HepG2 (cell line): ENCODE results near the gene OSTF1. TPM values are rescaled to one million over a fixed set of nuclear protein-coding genes. Genes with fewer than 3 reads are reported as not detected.

Experiments
- ATAC-seq: fragments of 200-7000 bp; cut with Tn5 transposase; 3 replicates; pipeline ENCODE4 v1.9.1; 2020; ENCODE audit warnings: mild to moderate bottlenecking, moderate library complexity
- BruUV-seq: library from RNA; stranded (reverse); fragments of 400-500 nt; replicated peaks from 2 replicates; lab custom pipeline; 2021; lab: Mats Ljungman, UMichigan
- CTCF ChIA-PET: fragments of 300-600 bp; formaldehyde crosslinking; extraction: SDS; loops from one replicate; lab custom pipeline; 2021; ENCODE audit warnings: low total read pairs, inconsistent platforms, low intra/inter-chr PET ratio; lab: Yijun Ruan, JAX
- POLR2A ChIA-PET: fragments of 350-600 bp; sonication (Branson Sonifier 250); formaldehyde crosslinking; loops from one replicate; lab custom pipeline; 2020; ENCODE audit warnings: antibody characterized with exemption, inconsistent platforms; lab: Yijun Ruan, JAX
- DNase-seq: peaks from one replicate; pipeline ENCODE4 v3.0.0-alpha.2; 2015; ENCODE audit warnings: low spot score
- FAIRE-seq: peaks from 3 replicates; lab custom pipeline; 2011; peaks lifted over from hg19 to GRCh38; lab: Jason Lieb, UNC
- H2AFZ ChIP-seq: one replicate; pipeline ENCODE4 v1.6.1; 2011; ENCODE audit warnings: low read length, inconsistent platforms
- H3K27ac ChIP-seq: fragments of 300-600 bp; 3 replicates; pipeline ENCODE4 v1.8.0; 2011; ENCODE audit warnings: mixed run types, mild to moderate bottlenecking, mixed read lengths, low read length, inconsistent platforms; ENCODE audit not compliant: insufficient read depth; ENCODE audit errors: extremely low read length
- H3K27me3 ChIP-seq, 2 experiments: fragments of 200-600 bp in 1 of 2; 2 replicates in 1 of 2; 3 replicates in 1 of 2; pipeline versions ENCODE4 v1.6.0 to v1.8.0; 2011; ENCODE audit warnings: low read length in 2 of 2, mild to moderate bottlenecking in 2 of 2, moderate library complexity in 2 of 2, inconsistent platforms in 1 of 2; ENCODE audit not compliant: insufficient read depth in 2 of 2, control insufficient read depth in 1 of 2
- H3K36me3 ChIP-seq, 2 experiments: fragments of 200-600 bp in 1 of 2; replicated peaks in 1 of 2; 2 replicates in 1 of 2; 3 replicates in 1 of 2; pipeline versions ENCODE4 v1.5.1 to v1.8.0; 2011; ENCODE audit warnings: low read length in 2 of 2, inconsistent platforms in 1 of 2; ENCODE audit not compliant: insufficient read depth in 2 of 2, control insufficient read depth in 1 of 2
- H3K4me1 ChIP-seq: 2 replicates; pipeline ENCODE4 v1.5.1; 2012; ENCODE audit warnings: low read length, inconsistent platforms; ENCODE audit not compliant: insufficient read depth
- H3K4me2 ChIP-seq: 2 replicates; pipeline ENCODE4 v1.6.0; 2011; ENCODE audit warnings: low read depth, low read length, inconsistent platforms
- H3K4me3 ChIP-seq, 3 experiments: fragments of 200-600 bp in 1 of 3; sonication (generic), shearing (Covaris generic) in 1 of 3; replicated peaks in 1 of 3; 2 replicates each; pipeline ENCODE4 v1.5.1; 2011 to 2016; ENCODE audit warnings: low read length in 3 of 3, inconsistent platforms in 2 of 3, low read depth in 2 of 3, mild to moderate bottlenecking in 2 of 3, control low read depth in 1 of 3, mixed read lengths in 1 of 3; ENCODE audit not compliant: insufficient read depth in 1 of 3
- H3K79me2 ChIP-seq: one replicate; pipeline ENCODE4 v1.6.1; 2011; ENCODE audit warnings: low read length, inconsistent platforms; ENCODE audit not compliant: insufficient read depth
- H3K9ac ChIP-seq: 2 replicates; pipeline ENCODE4 v1.6.0; 2011; ENCODE audit warnings: mild to moderate bottlenecking, low read depth, low read length, inconsistent platforms; ENCODE audit not compliant: insufficient read depth
- H3K9me3 ChIP-seq: 2 replicates; pipeline ENCODE4 v1.5.1; 2012; ENCODE audit warnings: mild to moderate bottlenecking, low read length
- H4K20me1 ChIP-seq: 2 replicates; pipeline ENCODE4 v1.6.0; 2011; ENCODE audit warnings: inconsistent platforms, mild to moderate bottlenecking, low read length, moderate library complexity; ENCODE audit not compliant: insufficient read depth
- ADNP ChIP-seq: sonication (generic); formaldehyde crosslinking; IDR thresholded peaks from 2 replicates; pipeline ENCODE4 v1.4.0; 2020; ENCODE audit warnings: missing genetic modification reagents
- DNMT3B ChIP-seq: conservative IDR thresholded peaks from 2 replicates; pipeline ENCODE4 v1.6.1; 2016; ENCODE audit warnings: missing biosample characterization, control low read depth
- HNRNPK ChIP-seq: fragments of 200-400 bp; formaldehyde crosslinking; IDR thresholded peaks from 2 replicates; pipeline ENCODE4 v1.6.1; 2018; ENCODE audit warnings: low read length, low read depth, moderate library complexity, mild to moderate bottlenecking; ENCODE audit not compliant: poor library complexity, severe bottlenecking
- NR3C1 ChIP-seq: sonication (generic); formaldehyde crosslinking; IDR thresholded peaks from 2 replicates; pipeline ENCODE4 v1.4.0; 2020; ENCODE audit warnings: missing genetic modification reagents
- PHF20 ChIP-seq: sonication (generic); formaldehyde crosslinking; IDR thresholded peaks from 2 replicates; pipeline ENCODE4 v1.5.0; 2020; ENCODE audit warnings: mild to moderate bottlenecking, missing genetic modification reagents
- REPIN1 ChIP-seq: sonication (generic); formaldehyde crosslinking; IDR thresholded peaks from 2 replicates; pipeline ENCODE4 v1.8.0; 2022; ENCODE audit warnings: missing genetic modification reagents, low read depth, mild to moderate bottlenecking, borderline replicate concordance
- SALL1 ChIP-seq: sonication (generic); formaldehyde crosslinking; IDR thresholded peaks from 2 replicates; pipeline ENCODE4 v1.8.0; 2022; ENCODE audit warnings: mild to moderate bottlenecking, missing genetic modification reagents
- SMARCC2 ChIP-seq: fragments of 450-650 bp; IDR thresholded peaks from 2 replicates; pipeline ENCODE4 v1.6.1; 2017; ENCODE audit warnings: antibody characterized with exemption, mild to moderate bottlenecking
- ZBTB20 ChIP-seq: sonication (generic); formaldehyde crosslinking; IDR thresholded peaks from 2 replicates; pipeline ENCODE4 v1.8.1; 2023; ENCODE audit warnings: missing genetic modification reagents, low read depth, mild to moderate bottlenecking, borderline replicate concordance
- ZBTB25 ChIP-seq: IDR thresholded peaks from 2 replicates; pipeline ENCODE4 v1.6.1; 2018; ENCODE audit warnings: missing genetic modification reagents
- ZNF891 ChIP-seq: sonication (generic); formaldehyde crosslinking; IDR thresholded peaks from 2 replicates; pipeline ENCODE4 v1.5.0; 2020; ENCODE audit warnings: mild to moderate bottlenecking, missing genetic modification reagents
- WGBS: methylation state at CpG from one replicate; pipeline ENCODE4 v1.1.6; 2017; ENCODE audit warnings: low lambda C conversion rate; 5-methylcytosine and 5-hydroxymethylcytosine counted together
- in situ Hi-C: cut with HindIII; loops from 2 replicates; pipeline ENCODE4 v1.10.0; 2017; ENCODE audit warnings: low pct_unique_long_range_greater_than_20kb; ENCODE audit not compliant: extremely low pct_ligation_motif_present
- intact Hi-C: fragments of 100-400 bp; cut with micrococcal nuclease; formaldehyde crosslinking; loops from one replicate; pipeline ENCODE4 v1.10.0; 2022; ENCODE audit not compliant: unreplicated experiment
- polyA plus RNA-seq, 8 experiments: library from polyadenylated mRNA; depleted of rRNA in 3 of 8; stranded (reverse) in 7 of 8; unstranded in 1 of 8; fragments of >200 nt; fragmentation: Illumina TruSeq in 4 of 8; extraction: Trizol in 4 of 8; gene quantifications; 2 replicates each; pipeline versions ENCODE4 v1.2.1 to v1.2.3, GENCODE V29; 2011 to 2016; ENCODE audit warnings: low read depth in 4 of 8, missing spikeins in 1 of 8, mixed read lengths in 1 of 8; ENCODE audit not compliant: insufficient read depth in 1 of 8
- total RNA-seq, 5 experiments: library from RNA; depleted of rRNA; stranded (reverse); fragments of >200 nt; fragmentation: Illumina TruSeq; extraction: Trizol; gene quantifications; 2 replicates each; pipeline ENCODE4 v1.2.3, GENCODE V29; 2016; ENCODE audit warnings: low read depth in 1 of 5
- TF ChIP-seq, protein P1 (sequence below): sonication (generic); formaldehyde crosslinking; conservative IDR thresholded peaks from 2 replicates; pipeline ENCODE4 v1.8.1; 2023; ENCODE audit warnings: missing genetic modification reagents
- TF ChIP-seq, protein P2 (sequence below): sonication (generic); formaldehyde crosslinking; conservative IDR thresholded peaks from 2 replicates; pipeline ENCODE4 v1.8.0; 2022; ENCODE audit warnings: low read depth, missing genetic modification reagents

Gene OSTF1
- total and polyA plus RNA-seq, 2 of the 13 experiments (the other 11 are each of a cell fraction or from before 2014, with no cell fraction given): 16.8 to 39.0 TPM

- TF ChIP-seq DNMT3B (CRISPR knock-in tag) (no peak), ZBTB20 (CRISPR knock-in tag) (no peak), REPIN1 (CRISPR knock-in tag) (no peak), ZBTB25 (CRISPR knock-in tag) (no peak), SALL1 (no peak)
Observed at GRCh38 chr9:75105019-75105540, 16.8 kb downstream of the OSTF1 start (continued).

GRCh38 chr9:75105841-75106240 is 17.5 kb downstream of the OSTF1 start:
- no peak overlapping the region for H3K27ac ChIP-seq
- FAIRE-seq: no peak
- H3K4me1 ChIP-seq: peaks cover 19% of the 10 kb centered on the region
- POLR2A ChIA-PET: interaction anchor here (1.2 kb wide), 1 partner anchor 16 kb away, joined by 3 read pairs; no protein-coding TSS in a partner anchor
- BruUV-seq: no TSS peak
- no peak overlapping the region for H3K9ac ChIP-seq
- H3K9me3 ChIP-seq: no peaks in the 10 kb centered on the region
- no peak overlapping the region for H3K4me2 ChIP-seq
- H3K4me3 ChIP-seq: no peak overlapping the region
- TF ChIP-seq PHF20 (CRISPR knock-in tag): no peak
- TF ChIP-seq, protein P1, sequence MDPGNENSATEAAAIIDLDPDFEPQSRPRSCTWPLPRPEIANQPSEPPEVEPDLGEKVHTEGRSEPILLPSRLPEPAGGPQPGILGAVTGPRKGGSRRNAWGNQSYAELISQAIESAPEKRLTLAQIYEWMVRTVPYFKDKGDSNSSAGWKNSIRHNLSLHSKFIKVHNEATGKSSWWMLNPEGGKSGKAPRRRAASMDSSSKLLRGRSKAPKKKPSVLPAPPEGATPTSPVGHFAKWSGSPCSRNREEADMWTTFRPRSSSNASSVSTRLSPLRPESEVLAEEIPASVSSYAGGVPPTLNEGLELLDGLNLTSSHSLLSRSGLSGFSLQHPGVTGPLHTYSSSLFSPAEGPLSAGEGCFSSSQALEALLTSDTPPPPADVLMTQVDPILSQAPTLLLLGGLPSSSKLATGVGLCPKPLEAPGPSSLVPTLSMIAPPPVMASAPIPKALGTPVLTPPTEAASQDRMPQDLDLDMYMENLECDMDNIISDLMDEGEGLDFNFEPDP (CRISPR knock-in tag): no peak
- TF ChIP-seq SMARCC2: no peak
- TF ChIP-seq, protein P2, sequence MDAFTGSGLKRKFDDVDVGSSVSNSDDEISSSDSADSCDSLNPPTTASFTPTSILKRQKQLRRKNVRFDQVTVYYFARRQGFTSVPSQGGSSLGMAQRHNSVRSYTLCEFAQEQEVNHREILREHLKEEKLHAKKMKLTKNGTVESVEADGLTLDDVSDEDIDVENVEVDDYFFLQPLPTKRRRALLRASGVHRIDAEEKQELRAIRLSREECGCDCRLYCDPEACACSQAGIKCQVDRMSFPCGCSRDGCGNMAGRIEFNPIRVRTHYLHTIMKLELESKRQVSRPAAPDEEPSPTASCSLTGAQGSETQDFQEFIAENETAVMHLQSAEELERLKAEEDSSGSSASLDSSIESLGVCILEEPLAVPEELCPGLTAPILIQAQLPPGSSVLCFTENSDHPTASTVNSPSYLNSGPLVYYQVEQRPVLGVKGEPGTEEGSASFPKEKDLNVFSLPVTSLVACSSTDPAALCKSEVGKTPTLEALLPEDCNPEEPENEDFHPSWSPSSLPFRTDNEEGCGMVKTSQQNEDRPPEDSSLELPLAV: no peak
- no peak for TF ChIP-seq NR3C1
- TF ChIP-seq HNRNPK: peak; percentile 41
- TF ChIP-seq ADNP (CRISPR knock-in tag): no peak
- no peak for TF ChIP-seq ZNF891 (CRISPR knock-in tag)
- TF ChIP-seq, all 625 proteins: peak for 1
- CTCF ChIA-PET: no interaction called here
- in situ Hi-C loops (no loop called here), intact Hi-C loops (no loop called here)
- no peak for ATAC-seq
- no peaks in the 10 kb centered on the region for H3K27me3 ChIP-seq
- H4K20me1 ChIP-seq: no peaks in the 10 kb centered on the region
- no peak for DNase-seq
- H3K36me3 ChIP-seq: no peaks in the 10 kb centered on the region
- no peak overlapping the region for H2AFZ ChIP-seq
- peaks cover 5% of the 10 kb centered on the region for H3K79me2 ChIP-seq
- WGBS: 70% methylated on average over 2 of the region's 2 CpGs
